T-helper 17 cell (primary cell): Measurements from ENCODE around the gene HOXD11. TPM values are rescaled to one million over a fixed set of nuclear protein-coding genes. Genes with fewer than 3 reads are reported as not detected.
A peak's percentile ranks its signal among the peaks of the same experiment; 100 is the strongest.

Source experiments
- ATAC-seq: fragments of 150-1000 bp; cut with Tn5 transposase; 2 replicates; pipeline ENCODE4 v1.10.0; 2021; ENCODE audit warnings: mild to moderate bottlenecking, moderate library complexity
- DNase-seq, 3 donors: peaks; one replicate each; pipeline versions ENCODE4 v3.0.0 to v3.0.0-alpha.2; 2020 to 2021
- H3K9me3 ChIP-seq: one replicate; pipeline ENCODE4 v1.7.0; 2013; ENCODE audit warnings: low read length, mild to moderate bottlenecking; ENCODE audit not compliant: control insufficient read depth, poor library complexity, severe bottlenecking
- H3K27ac Mint-ChIP-seq: one replicate; pipeline ENCODE4 v1.8.0; 2022; ENCODE audit warnings: mild to moderate bottlenecking, moderate library complexity, mixed read lengths
- H3K27me3 Mint-ChIP-seq: one replicate; pipeline ENCODE4 v1.8.0; 2022; ENCODE audit warnings: mixed read lengths
- H3K36me3 Mint-ChIP-seq: one replicate; pipeline ENCODE4 v1.8.0; 2022; ENCODE audit warnings: low read depth, mixed read lengths
- H3K4me1 Mint-ChIP-seq: one replicate; pipeline ENCODE4 v1.8.0; 2022; ENCODE audit warnings: mild to moderate bottlenecking, mixed read lengths
- H3K4me3 Mint-ChIP-seq: one replicate; pipeline ENCODE4 v1.8.0; 2022; ENCODE audit warnings: mild to moderate bottlenecking, moderate library complexity, mixed read lengths
- total RNA-seq, 4 donors: library from RNA in 2 of 4; stranded (reverse) in 2 of 4; gene quantifications; one replicate each; pipeline ENCODE4 v1.2.3 and lab custom pipeline; 2022 to 2026

HOXD11 gene
- total RNA-seq, 2 donors from 2014 or later, result not detected

GRCh38 chr2:176076796-176077195 is 30.3 kb upstream of the HOXD11 start:
- no peak overlapping the region for H3K27ac Mint-ChIP-seq
- H3K4me3 Mint-ChIP-seq, result no peak overlapping the region
- H3K36me3 Mint-ChIP-seq, result peaks cover 2% of the 10 kb centered on the region
- H3K9me3 ChIP-seq, result peaks cover 6% of the 10 kb centered on the region
- H3K4me1 Mint-ChIP-seq, result peaks cover 2% of the 10 kb centered on the region
- DNase-seq (no peak), ATAC-seq (no peak)
- H3K27me3 Mint-ChIP-seq, result peaks cover 72% of the 10 kb centered on the region

GRCh38 chr2:176078541-176079284 is 28.4 kb upstream of the HOXD11 start:
- peaks cover 7% of the 10 kb centered on the region for H3K9me3 ChIP-seq
- Mint-ChIP-seq H3K27ac (peak overlapping the region; percentile 87), H3K27me3 (peaks cover 70% of the 10 kb centered on the region), H3K4me3 (peak overlapping the region; percentile 63), H3K4me1 (peaks cover 2% of the 10 kb centered on the region), H3K36me3 (peaks cover 2% of the 10 kb centered on the region)
- ATAC-seq, result no peak
- no peak for DNase-seq

- no peak for ATAC-seq
- no peak for DNase-seq
- peaks cover 2% of the 10 kb centered on the region for H3K4me1 Mint-ChIP-seq
- H3K27ac Mint-ChIP-seq, result peak overlapping the region; percentile 87
- peaks cover 74% of the 10 kb centered on the region for H3K27me3 Mint-ChIP-seq
- peaks cover 2% of the 10 kb centered on the region for H3K36me3 Mint-ChIP-seq
- H3K4me3 Mint-ChIP-seq, result peak overlapping the region; percentile 63
- H3K9me3 ChIP-seq, result peaks cover 12% of the 10 kb centered on the region
Measured at GRCh38 chr2:176079285-176079830, 27.7 kb upstream of the HOXD11 start.

GRCh38 chr2:176079831-176080539 is 27.1 kb upstream of the HOXD11 start:
- no peak for ATAC-seq
- no peak for DNase-seq
- H3K27me3 Mint-ChIP-seq, result peaks cover 74% of the 10 kb centered on the region
- peak overlapping the region; percentile 87 for H3K27ac Mint-ChIP-seq
- H3K4me3 Mint-ChIP-seq, result peak overlapping the region; percentile 63
- peaks cover 2% of the 10 kb centered on the region for H3K36me3 Mint-ChIP-seq
- peaks cover 2% of the 10 kb centered on the region for H3K4me1 Mint-ChIP-seq
- peaks cover 12% of the 10 kb centered on the region for H3K9me3 ChIP-seq

GRCh38 chr2:176080540-176081375 is 26.3 kb upstream of the HOXD11 start:
- H3K9me3 ChIP-seq, result peaks cover 12% of the 10 kb centered on the region
- ATAC-seq (no peak), DNase-seq (no peak)
- Mint-ChIP-seq H3K27me3 (peaks cover 72% of the 10 kb centered on the region), H3K36me3 (peaks cover 2% of the 10 kb centered on the region), H3K4me1 (peaks cover 2% of the 10 kb centered on the region), H3K27ac (peak overlapping the region; percentile 88), H3K4me3 (peak overlapping the region; percentile 22)

- Mint-ChIP-seq H3K27ac (peak overlapping the region; percentile 88), H3K27me3 (peaks cover 69% of the 10 kb centered on the region), H3K4me3 (peak overlapping the region; percentile 22), H3K4me1 (peaks cover 3% of the 10 kb centered on the region), H3K36me3 (peaks cover 2% of the 10 kb centered on the region)
- no peak for DNase-seq
- no peak for ATAC-seq
- peaks cover 12% of the 10 kb centered on the region for H3K9me3 ChIP-seq
Measured at GRCh38 chr2:176081376-176081836, 25.7 kb upstream of the HOXD11 start.

- Mint-ChIP-seq H3K27ac (peak overlapping the region; percentile 88), H3K4me1 (peaks cover 4% of the 10 kb centered on the region), H3K27me3 (peaks cover 71% of the 10 kb centered on the region), H3K4me3 (peak overlapping the region; percentile 31), H3K36me3 (peaks cover 3% of the 10 kb centered on the region)
- ATAC-seq (no peak), DNase-seq (no peak)
- peaks cover 12% of the 10 kb centered on the region for H3K9me3 ChIP-seq
Measured at GRCh38 chr2:176081837-176082524, 25.1 kb upstream of the HOXD11 start.

- ATAC-seq (no peak), DNase-seq (no peak)
- peaks cover 12% of the 10 kb centered on the region for H3K9me3 ChIP-seq
- Mint-ChIP-seq H3K4me1 (peaks cover 4% of the 10 kb centered on the region), H3K27ac (peak overlapping the region; percentile 88), H3K27me3 (peaks cover 76% of the 10 kb centered on the region), H3K4me3 (peak overlapping the region; percentile 31), H3K36me3 (peaks cover 4% of the 10 kb centered on the region)
Measured at GRCh38 chr2:176082525-176082823, 24.6 kb upstream of the HOXD11 start.

GRCh38 chr2:176082824-176083751 is 24.0 kb upstream of the HOXD11 start:
- H3K27me3 Mint-ChIP-seq, result peaks cover 81% of the 10 kb centered on the region
- peaks cover 4% of the 10 kb centered on the region for H3K36me3 Mint-ChIP-seq
- peak overlapping the region; percentile 88 for H3K27ac Mint-ChIP-seq
- H3K4me3 Mint-ChIP-seq, result peak overlapping the region; percentile 66
- DNase-seq (no peak), ATAC-seq (no peak)
- peaks cover 12% of the 10 kb centered on the region for H3K9me3 ChIP-seq
- peaks cover 4% of the 10 kb centered on the region for H3K4me1 Mint-ChIP-seq

GRCh38 chr2:176083796-176084261 is 23.3 kb upstream of the HOXD11 start, which contains the start of gene EVX2:
Gene EVX2, minus strand, starts transcription at chr2:176083962. Its CDS starts 186 bp downstream, at chr2:176083776.
- H3K9me3 ChIP-seq, result peaks cover 6% of the 10 kb centered on the region
- DNase-seq (no peak), ATAC-seq (no peak)
- Mint-ChIP-seq H3K27ac (peak within 1 kb of the TSS; percentile 88), H3K27me3 (peaks cover 81% of the 10 kb centered on the region), H3K36me3 (peaks cover 4% of the 10 kb centered on the region), H3K4me3 (peak within 1 kb of the TSS; percentile 66), H3K4me1 (peaks cover 7% of the 10 kb centered on the region)

GRCh38 chr2:176084611-176085119 is 22.4 kb upstream of the HOXD11 start:
- ATAC-seq (no peak), DNase-seq (no peak)
- Mint-ChIP-seq H3K36me3 (peaks cover 3% of the 10 kb centered on the region), H3K4me1 (peaks cover 5% of the 10 kb centered on the region), H3K27me3 (peaks cover 81% of the 10 kb centered on the region), H3K4me3 (peak overlapping the region; percentile 47), H3K27ac (peak overlapping the region; percentile 88)
- peaks cover 6% of the 10 kb centered on the region for H3K9me3 ChIP-seq
